ENCODE results near the gene CSNK2A1.

DNA sequence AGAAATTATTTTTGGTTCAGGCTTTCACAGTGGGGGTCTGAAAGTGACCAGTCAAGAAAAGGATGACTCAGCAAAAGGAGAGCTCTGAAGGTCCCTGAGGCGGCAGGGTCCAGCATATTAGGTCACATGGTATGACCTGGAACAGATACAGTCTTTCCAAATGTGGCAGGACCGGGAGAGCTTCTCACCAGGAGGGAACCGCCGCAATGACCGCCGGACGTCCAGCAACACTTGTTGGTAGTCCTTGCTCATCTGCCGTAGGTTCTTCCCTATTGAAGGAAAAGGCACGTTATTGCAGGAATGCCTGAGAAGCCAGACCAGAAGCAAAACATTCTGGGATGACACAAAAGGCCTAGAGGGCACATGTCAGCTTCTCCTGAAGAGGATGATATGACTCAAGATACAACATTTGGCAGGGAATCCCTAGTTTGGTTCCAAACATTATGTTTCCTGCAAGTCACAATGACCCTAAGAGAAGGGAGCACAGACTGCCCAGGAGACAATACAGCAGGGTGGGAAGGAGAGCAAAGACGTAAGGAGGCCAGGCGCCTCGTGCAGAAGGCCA is 98.6 kb downstream of the CSNK2A1 start:
- TF ChIP-seq, protein P1, sequence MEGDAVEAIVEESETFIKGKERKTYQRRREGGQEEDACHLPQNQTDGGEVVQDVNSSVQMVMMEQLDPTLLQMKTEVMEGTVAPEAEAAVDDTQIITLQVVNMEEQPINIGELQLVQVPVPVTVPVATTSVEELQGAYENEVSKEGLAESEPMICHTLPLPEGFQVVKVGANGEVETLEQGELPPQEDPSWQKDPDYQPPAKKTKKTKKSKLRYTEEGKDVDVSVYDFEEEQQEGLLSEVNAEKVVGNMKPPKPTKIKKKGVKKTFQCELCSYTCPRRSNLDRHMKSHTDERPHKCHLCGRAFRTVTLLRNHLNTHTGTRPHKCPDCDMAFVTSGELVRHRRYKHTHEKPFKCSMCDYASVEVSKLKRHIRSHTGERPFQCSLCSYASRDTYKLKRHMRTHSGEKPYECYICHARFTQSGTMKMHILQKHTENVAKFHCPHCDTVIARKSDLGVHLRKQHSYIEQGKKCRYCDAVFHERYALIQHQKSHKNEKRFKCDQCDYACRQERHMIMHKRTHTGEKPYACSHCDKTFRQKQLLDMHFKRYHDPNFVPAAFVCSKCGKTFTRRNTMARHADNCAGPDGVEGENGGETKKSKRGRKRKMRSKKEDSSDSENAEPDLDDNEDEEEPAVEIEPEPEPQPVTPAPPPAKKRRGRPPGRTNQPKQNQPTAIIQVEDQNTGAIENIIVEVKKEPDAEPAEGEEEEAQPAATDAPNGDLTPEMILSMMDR (IDR thresholded peaks at IDR 0.05) = no peak
- no peak for TF ChIP-seq POLR2A (IDR thresholded peaks at IDR 0.05)

Data from testis (tissue), 2 donors.